GM19452 (cell line): ENCODE measurements around the gene MYO5B.
"Not testable (repeated sequence)": the region's sequence is repeated elsewhere in the genome, so short reads cannot be mapped to it uniquely, and the experiment has no call there.

Experiments
- ATAC-seq: cut with Tn5 transposase; IDR thresholded peaks from one replicate; pipeline ENCODE4 v1.9.1; 2021; ENCODE audit not compliant: unreplicated experiment

MYO5B gene

DNA sequence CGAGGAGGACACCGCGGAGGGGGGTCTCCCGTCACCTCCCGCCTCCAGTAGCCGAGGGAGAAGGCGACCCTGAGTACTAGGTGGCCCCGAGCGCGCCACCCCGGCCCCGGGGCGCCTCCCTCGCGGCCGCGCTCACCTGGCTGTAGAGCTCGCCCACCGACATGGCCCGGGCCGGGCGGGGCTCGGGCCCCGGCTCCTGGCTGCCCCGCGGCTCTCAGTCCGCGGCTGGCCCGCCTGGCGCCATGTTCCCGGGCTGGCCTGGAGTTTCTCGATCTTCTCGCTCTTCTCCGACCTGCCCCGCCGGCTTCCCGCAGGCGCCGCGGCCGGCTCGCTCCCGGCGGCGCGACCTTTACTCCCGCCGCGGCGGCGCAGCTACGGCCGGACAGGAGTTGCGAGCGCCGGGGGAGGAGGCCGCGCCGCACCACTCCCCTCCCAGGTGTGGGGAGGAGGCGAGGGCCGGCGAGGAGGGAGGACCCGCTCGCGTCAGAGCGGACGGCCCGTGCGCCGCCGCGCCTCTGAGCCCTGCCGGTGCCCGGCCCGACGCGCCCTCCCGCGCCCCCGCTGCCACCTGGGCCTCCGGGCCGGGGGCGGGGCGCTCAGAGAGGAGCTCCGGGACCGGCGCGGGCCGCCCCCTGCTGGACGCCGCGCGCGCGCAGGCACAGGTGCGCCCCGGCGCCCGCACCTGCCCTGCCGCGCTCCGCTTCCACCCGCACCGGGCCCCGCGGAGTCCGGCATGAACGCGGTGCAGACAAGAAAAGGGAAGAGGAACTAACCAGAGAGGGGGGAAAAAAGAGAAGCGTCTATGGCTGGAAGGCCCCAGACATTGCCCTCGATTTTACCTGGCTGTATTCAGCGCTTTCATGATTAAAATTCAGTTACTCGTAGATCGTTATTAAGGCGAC, at the start of gene MYO5B:
Gene MYO5B, minus strand, starts transcription at position 517 of the 902 bp plus-strand sequence. Its CDS starts 354 bp downstream, at position 163.
- ATAC-seq, result peak; percentile 62

DNA sequence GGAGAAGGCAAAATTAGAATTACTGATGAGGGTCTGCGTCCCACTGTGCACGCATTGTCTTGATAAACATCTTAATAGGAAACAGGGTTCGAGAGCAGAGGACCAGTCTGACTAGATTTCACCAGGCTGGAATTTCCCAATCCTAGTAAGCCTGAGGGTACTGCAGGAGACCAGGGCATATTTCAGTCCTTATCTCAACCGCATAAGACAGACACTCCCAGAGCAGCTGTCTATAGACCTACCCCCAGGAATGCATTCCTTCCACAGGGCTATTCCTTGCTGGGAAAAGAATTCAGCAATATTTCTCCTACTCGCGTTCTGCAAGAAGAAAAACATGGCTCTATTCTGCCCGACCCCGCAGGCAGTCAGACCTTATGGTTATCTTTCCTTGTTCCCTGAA, 46.8 kb upstream of the MYO5B start:
- ATAC-seq, result not testable (repeated sequence)

DNA sequence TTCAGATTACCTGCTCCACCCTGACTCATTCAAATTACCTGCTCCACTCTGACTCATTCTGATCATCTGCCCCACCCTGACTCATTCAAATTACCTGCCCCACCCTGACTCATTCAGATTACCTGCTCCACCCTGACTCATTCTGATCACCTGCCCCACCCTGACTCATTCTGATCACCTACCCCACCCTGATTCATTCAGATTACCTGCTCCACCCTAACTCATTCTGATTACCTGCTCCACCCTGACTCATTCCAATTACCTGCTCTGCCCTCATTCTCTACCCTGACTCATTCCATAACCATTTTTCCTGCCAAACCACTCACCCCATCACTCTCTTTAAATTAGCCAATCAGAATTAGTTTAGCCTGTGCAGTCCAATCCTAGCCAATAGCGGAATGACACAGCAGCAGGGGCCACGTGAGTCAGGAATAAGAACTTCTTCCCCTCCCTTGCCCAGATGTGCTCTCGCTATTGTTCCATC, 45.2 kb upstream of the MYO5B start:
- ATAC-seq, result no peak

- ATAC-seq, result no peak
These were observed 37.5 kb upstream of the MYO5B start for GRCh38 chr18:50232419-50232818.

GRCh38 chr18:50231621-50232020, 36.7 kb upstream of the MYO5B start:
- ATAC-seq, result no peak

DNA sequence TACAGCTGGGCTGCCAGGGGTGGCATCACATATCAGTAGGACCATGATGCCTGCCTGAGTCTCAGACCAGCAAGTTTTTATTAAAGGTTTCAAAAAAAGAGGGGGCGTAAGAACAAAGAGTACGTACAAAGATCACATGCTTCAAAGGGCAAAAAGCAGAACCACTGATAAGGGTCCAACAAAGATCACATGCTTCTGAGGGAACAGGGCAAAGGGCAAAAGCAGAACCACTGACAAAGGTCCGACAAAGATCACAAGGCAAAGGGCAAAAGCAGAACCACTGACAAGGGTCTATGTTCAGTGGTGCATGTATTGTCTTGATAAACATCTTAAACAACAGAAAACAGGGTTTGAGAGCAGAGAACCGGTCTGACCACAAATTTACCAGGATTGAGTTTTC, 25.3 kb upstream of the MYO5B start:
- not testable (repeated sequence) for ATAC-seq

- peak; percentile 61 for ATAC-seq
These were observed 23.7 kb upstream of the MYO5B start for GRCh38 chr18:50218432-50219197.

GRCh38 chr18:50209311-50209710, 14.4 kb upstream of the MYO5B start:
- ATAC-seq, result no peak

GRCh38 chr18:50207722-50208121, 12.8 kb upstream of the MYO5B start:
- no peak for ATAC-seq

- no peak for ATAC-seq
These were observed 9.1 kb upstream of the MYO5B start for GRCh38 chr18:50203801-50204604.

DNA sequence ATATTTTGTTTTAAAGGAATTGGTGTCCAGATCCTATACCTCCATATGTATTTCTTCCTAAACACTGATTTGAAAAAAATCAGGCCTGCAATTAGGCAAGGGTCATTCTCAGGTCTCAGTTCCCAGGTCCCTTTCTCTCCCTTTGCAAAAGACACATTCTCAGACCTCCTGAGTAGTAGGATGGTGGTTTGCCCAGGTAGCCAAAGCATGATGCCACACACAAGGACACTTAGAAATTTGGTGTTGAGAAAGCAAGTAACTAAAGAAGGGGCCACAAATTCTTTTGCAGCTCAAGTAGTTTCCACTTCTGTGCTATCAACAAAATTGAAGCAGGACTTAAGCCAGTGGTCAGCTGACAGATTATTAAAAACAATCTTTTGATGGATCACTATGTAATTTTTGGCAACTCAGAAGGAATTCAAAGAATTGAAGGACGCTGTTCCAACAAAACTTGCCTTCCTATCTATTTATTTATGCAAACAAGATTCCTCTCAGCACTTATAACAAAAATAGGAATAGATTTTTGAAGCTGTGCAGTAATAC, 6.6 kb upstream of the MYO5B start:
- no peak for ATAC-seq

GRCh38 chr18:50199921-50200320, 5.0 kb upstream of the MYO5B start:
- ATAC-seq, result no peak

- no peak for ATAC-seq
These were observed 4.5 kb upstream of the MYO5B start for GRCh38 chr18:50199346-50199855.

DNA sequence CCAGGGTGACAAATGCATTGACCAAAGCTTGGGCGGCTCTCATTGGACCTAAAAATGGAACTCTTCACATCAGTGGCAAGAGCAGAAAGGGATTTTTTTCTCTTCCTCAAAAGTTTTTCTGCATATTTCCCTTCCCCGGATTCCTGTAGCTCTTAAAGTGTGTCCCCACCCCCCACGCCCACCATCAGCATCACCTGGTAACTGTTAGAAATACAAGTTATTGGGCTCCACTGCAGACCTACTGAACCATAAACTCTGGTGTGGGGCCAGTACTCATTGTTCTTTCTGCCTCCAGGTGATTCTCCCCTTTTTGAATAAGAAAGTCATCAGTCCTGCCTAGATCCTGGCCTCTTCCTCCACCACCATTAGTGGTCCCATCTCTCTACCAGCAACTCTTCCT, 1.3 kb upstream of the MYO5B start:
- ATAC-seq, result no peak

GRCh38 chr18:50195689-50196088, 742 bp upstream of the MYO5B start:
- ATAC-seq, result no peak

- ATAC-seq, result peak; percentile 24
These were observed 934 bp downstream of the MYO5B start for GRCh38 chr18:50193796-50194630.

- no peak for ATAC-seq
These were observed 1.8 kb downstream of the MYO5B start for GRCh38 chr18:50192995-50193795.

DNA sequence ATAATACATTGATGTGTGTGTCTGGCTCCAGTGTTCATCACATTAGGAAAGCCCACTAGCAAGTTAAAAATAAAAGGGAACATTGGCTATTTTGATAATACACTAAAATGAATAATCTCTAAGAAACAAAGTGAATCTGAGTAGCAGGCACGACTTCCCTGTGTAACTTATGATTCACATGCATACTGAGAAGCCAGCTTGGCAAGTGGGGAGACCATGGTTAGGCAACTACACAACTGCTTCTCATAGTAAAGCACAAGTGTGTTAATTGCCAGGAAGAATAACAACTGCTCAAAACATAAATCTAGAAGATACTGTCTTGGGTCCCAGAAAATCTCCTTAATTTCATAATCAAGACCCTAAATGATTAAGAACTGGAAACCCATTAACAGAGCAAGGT, 4.0 kb downstream of the MYO5B start:
- no peak for ATAC-seq

- no peak for ATAC-seq
These were observed 4.7 kb downstream of the MYO5B start for GRCh38 chr18:50190236-50190635.
